GM12875 (cell line): ENCODE data around the gene ANKDD1B.
"Not testable (repeated sequence)": the region's sequence is repeated elsewhere in the genome, so short reads cannot be mapped to it uniquely, and the experiment has no call there.

Experiments used
- H3K4me3 ChIP-seq: one replicate; pipeline ENCODE4 v1.5.1; 2011; ENCODE audit warnings: low read depth, low read length, control low read depth
- TF ChIP-seq, protein P1 (sequence below): IDR thresholded peaks from 2 replicates; pipeline ENCODE4 v1.5.1; 2011; ENCODE audit warnings: low read depth, mild to moderate bottlenecking, control low read depth, inconsistent platforms, low read length, moderate library complexity, borderline replicate concordance; ENCODE audit not compliant: insufficient read depth

ANKDD1B gene

DNA sequence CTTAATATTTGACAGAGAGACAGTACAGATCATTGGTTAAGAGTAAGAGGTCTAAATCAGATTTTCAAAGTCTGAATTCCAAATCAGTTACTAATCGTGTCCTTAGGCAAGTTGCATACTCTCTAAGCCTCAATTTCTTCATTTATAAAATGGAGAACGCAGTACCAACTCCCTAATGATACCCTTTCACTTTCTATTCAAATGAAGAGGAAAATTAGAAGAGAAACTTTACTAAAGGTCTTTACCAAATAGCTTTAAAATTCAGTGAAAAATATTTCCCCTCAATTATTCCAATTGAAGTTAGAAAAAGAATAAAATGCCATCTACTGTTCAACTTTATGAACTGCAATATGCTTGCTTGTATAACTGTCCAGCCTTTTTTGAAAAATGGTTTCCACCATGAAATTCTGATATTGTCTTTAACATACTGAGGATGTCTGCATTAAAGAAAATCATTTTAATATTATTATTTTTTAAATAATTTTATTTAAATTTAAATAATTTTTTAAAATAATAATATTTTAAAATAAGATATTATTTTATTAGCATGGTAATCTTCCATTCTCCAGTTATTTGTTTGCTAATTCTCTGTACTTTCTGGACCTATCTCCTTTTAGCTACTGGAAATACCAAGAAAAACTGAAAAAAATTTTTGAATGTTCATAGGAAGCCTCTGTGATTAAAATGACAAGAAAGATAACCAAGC, 70.0 kb downstream of the ANKDD1B start:
- H3K4me3 ChIP-seq, result no peak overlapping the region
- TF ChIP-seq, protein P1, sequence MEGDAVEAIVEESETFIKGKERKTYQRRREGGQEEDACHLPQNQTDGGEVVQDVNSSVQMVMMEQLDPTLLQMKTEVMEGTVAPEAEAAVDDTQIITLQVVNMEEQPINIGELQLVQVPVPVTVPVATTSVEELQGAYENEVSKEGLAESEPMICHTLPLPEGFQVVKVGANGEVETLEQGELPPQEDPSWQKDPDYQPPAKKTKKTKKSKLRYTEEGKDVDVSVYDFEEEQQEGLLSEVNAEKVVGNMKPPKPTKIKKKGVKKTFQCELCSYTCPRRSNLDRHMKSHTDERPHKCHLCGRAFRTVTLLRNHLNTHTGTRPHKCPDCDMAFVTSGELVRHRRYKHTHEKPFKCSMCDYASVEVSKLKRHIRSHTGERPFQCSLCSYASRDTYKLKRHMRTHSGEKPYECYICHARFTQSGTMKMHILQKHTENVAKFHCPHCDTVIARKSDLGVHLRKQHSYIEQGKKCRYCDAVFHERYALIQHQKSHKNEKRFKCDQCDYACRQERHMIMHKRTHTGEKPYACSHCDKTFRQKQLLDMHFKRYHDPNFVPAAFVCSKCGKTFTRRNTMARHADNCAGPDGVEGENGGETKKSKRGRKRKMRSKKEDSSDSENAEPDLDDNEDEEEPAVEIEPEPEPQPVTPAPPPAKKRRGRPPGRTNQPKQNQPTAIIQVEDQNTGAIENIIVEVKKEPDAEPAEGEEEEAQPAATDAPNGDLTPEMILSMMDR, result no peak

DNA sequence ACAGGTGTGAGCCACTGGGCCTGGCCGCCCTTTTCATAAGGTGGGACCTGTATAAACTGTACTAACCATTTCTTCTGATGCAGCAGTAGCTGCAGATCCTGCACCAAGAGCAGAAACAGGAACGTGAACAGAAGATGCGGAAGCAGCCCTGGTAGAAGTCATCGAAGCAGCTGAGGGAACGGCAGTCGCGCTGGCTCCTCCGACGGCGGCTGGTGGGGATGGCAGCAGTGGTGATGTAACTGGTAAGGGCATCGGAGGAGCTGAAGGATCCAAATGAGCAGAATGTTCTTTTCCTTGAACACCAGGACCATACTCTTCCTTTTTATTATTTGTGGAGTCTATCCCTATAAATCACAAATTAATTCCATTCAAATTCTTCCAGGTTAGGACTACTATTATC, 73.9 kb downstream of the ANKDD1B start:
- no peak overlapping the region for H3K4me3 ChIP-seq
- TF ChIP-seq, protein P1, result no peak

DNA sequence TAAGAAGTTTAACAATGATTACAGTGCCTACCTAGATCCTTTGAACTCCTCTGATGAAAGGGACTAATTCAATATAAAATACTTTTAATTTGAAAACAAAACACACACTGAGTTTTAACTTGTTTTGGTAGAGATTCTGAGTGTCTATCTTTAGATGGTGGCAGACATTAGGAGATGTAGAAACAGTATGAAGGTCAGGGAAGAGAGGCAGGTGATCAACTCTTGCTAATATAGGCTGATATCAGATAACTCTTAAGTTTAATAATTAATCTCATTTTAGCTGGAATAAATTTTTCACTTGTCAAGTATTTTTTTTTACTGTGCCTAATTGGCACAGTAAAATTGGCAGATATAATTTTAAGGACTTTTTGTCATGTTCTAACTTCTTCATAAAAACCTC, 75.2 kb downstream of the ANKDD1B start:
- TF ChIP-seq, protein P1, result no peak
- no peak overlapping the region for H3K4me3 ChIP-seq

DNA sequence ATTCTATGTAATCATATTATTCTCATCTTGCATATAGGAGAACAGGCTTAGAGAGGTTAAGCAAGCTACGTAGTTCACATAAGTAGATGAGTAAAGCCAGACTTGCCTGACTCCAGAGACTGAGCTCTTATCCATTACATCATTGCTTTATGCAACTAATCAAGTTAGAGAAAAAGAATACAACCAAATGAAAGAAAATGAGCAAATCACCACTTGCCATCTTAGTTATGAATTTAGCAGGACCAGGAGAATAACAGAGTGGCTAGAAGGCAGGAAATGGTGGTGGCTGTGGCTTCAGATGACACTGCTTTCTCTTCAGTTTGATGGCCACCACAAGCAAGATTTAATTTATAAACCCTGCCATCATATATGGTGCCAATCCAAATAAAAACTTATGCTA, 79.4 kb downstream of the ANKDD1B start:
- TF ChIP-seq, protein P1, result no peak
- H3K4me3 ChIP-seq, result no peak overlapping the region

DNA sequence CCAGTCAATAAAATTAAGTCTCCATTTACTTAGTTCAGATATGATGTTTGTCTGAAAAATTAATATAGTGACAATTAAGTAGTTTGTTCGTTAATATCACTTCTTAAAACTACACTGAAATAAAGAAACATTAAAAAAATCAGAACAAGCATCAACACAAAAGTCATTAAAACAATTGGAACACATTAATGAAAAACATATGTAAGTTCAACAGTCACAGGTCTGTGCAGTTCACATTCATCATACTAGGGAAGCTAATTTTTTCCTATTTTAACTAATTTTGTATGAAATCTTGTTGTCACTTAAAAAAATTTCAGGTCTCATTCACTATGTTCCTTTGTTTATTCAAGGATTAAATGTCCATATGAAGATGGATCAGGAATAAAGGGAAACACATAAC, 83.5 kb downstream of the ANKDD1B start:
- TF ChIP-seq, protein P1, result no peak
- H3K4me3 ChIP-seq, result no peak overlapping the region

DNA sequence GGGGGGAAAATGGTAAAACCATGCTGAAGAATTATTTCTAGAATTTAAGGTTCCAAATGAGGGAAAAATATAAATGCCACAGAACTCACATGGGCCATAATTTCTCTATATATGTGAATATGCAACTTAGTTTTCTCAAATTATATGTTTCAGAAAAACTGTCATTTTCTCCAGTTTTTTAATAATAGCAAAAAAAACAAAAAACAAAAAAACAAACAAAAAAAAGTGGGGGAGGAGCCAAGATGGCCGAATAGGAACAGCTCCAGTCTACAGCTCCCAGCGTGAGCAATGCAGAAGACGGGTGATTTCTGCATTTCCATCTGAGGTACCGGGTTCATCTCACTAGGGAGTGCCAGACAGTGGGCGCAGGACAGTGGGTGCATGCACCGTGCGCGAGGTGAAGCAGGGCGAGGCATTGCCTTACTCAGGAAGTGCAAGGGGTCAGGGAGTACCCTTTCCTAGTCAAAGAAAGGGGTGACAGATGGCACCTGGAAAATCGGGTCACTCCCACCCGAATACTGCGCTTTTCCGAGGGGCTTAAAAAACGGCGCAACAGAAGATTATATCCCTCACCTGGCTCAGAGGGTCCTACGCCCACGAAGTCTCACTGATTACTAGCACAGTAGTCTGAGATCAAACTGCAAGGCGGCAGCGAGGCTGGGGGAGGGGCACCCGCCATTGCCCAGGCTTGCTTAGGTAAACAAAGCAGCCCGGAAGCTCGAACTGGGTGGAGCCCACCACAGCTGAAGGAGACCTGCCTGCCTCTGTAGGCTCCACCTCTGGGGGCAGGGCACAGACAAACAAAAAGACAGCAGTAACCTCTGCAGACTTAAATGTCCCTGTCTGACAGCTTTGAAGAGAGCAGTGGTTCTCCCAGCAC, 84.5 kb downstream of the ANKDD1B start:
- not testable (repeated sequence) for H3K4me3 ChIP-seq

DNA sequence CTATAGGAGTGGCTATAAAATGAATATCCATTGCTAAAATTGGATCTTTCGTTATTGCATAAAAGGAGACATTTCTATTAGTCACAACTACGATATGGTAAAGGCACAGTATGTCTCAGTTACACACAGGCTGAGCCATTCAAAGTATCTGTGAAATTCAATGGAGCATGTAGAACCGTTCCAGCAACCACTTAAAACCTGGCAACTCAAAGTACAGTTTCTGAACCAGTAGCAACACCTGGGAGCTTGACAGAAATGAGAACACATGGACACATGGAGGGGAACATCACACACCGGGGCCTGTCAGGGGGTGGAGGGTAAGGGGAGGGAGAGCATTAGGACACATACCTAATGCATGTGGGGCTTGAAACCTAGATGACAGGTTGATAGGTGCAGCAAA, 90.6 kb downstream of the ANKDD1B start:
- TF ChIP-seq, protein P1, result no peak
- H3K4me3 ChIP-seq, result no peak overlapping the region
